Measurements from ENCODE around the gene ZNF408.

GRCh38 chr11:46666516-46666915 lies 34.3 kb upstream of the ZNF408 start:
- TF ChIP-seq POLR2A (IDR thresholded peaks at IDR 0.05; ENCODE audit: low read depth, low read length): no peak
- no peak for TF ChIP-seq POLR2AphosphoS5 (IDR thresholded peaks at IDR 0.05; ENCODE audit: low read depth, low read length)
- TF ChIP-seq TAF1 (IDR thresholded peaks at IDR 0.05; ENCODE audit: low read depth, low read length): no peak
- TF ChIP-seq SPI1 (IDR thresholded peaks at IDR 0.05; ENCODE audit: low read depth, low read length): no peak

Measured in GM12891 (cell line).